Keratinocyte (primary cell): ENCODE results near the gene NOM1.

Source experiments
- EZH2 ChIP-seq: IDR thresholded peaks from one replicate; pipeline ENCODE4 v1.6.1; 2012; ENCODE audit warnings: inconsistent platforms, mild to moderate bottlenecking, low read length, moderate library complexity
- TF ChIP-seq, protein P1 (sequence below), 3 experiments: IDR thresholded peaks in 1 of 3; conservative IDR thresholded peaks in 1 of 3; optimal IDR thresholded peaks in 1 of 3; 2 replicates in 2 of 3; 3 replicates in 1 of 3; pipeline versions ENCODE3 to v1.5.1; 2011; ENCODE audit warnings: low read length in 3 of 3, mild to moderate bottlenecking in 3 of 3, moderate library complexity in 2 of 3, control low read depth in 1 of 3, inconsistent platforms in 1 of 3; ENCODE audit not compliant: insufficient read depth in 2 of 3; ENCODE audit errors: extremely low read depth in 1 of 3

DNA sequence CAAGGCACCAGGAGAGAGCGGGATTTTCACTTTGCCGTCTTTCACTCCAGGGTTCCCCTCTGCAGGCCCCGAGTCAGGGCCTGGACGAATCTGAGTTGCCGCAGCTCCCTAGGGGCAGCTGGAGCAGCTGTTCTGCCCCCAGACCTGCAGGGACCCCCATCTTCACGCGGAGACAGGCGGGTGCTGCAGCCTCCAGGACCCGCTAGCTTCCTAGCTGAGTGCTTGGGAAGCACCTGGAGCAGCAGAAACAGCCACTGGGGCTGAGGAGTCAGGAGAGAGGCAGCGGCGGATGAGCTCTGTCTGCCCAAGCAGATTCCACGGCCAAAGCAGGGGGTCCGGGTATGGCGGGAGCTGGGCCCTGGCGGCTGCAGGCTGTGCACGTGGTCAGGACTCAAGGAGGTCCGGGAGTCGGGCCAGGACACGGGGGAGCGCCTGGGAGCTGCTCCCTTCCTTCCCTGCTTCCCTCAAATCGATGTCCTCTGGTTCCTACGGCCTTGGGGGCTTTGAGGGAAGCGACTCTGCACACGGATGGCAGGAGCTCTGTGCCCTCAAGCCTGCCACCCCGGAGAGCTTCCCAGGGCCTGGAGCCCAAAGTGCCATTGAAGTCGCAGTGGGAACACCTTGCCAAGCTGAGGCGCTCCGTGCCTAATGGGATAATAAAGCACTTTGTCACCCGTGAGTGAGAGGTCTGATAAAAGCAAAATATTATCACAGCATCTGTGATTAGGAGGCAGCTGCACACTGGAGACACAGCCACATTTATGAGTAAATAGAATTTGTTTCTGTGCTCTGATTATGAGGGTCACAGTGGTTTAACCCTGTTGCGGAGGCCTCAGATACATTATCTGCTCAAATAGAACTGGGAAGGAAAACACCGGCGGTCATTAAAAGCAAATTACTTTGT, 43.8 kb downstream of the NOM1 start:
- TF ChIP-seq, protein P1, sequence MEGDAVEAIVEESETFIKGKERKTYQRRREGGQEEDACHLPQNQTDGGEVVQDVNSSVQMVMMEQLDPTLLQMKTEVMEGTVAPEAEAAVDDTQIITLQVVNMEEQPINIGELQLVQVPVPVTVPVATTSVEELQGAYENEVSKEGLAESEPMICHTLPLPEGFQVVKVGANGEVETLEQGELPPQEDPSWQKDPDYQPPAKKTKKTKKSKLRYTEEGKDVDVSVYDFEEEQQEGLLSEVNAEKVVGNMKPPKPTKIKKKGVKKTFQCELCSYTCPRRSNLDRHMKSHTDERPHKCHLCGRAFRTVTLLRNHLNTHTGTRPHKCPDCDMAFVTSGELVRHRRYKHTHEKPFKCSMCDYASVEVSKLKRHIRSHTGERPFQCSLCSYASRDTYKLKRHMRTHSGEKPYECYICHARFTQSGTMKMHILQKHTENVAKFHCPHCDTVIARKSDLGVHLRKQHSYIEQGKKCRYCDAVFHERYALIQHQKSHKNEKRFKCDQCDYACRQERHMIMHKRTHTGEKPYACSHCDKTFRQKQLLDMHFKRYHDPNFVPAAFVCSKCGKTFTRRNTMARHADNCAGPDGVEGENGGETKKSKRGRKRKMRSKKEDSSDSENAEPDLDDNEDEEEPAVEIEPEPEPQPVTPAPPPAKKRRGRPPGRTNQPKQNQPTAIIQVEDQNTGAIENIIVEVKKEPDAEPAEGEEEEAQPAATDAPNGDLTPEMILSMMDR (optimal IDR thresholded peaks at IDR 0.05 in 1 of 3, IDR thresholded peaks at IDR 0.05 in 1 of 3, conservative IDR thresholded peaks at IDR 0.05 in 1 of 3; ENCODE audit: extremely low read depth in 1 of 3, insufficient read depth in 2 of 3, low read length in 3 of 3), result no peak
- TF ChIP-seq EZH2, result no peak
